Fibroblast of mammary gland (primary cell): ENCODE results near the gene AGBL2.
"Not testable (repeated sequence)": the region's sequence is repeated elsewhere in the genome, so short reads cannot be mapped to it uniquely, and the experiment has no call there.

Source experiments
- DNase-seq: peaks from one replicate; pipeline ENCODE4 v3.0.0-alpha.2; 2010; ENCODE audit warnings: low read depth
- H3K4me3 ChIP-seq: 2 replicates; pipeline ENCODE4 v1.5.1; 2011; ENCODE audit warnings: low read depth, mild to moderate bottlenecking, low read length, moderate library complexity; ENCODE audit not compliant: control insufficient read depth
- CTCF ChIP-seq: conservative IDR thresholded peaks from 2 replicates; pipeline ENCODE4 v1.5.1; 2011; ENCODE audit warnings: low read depth, low read length, inconsistent platforms; ENCODE audit not compliant: control insufficient read depth, insufficient read depth

AGBL2 gene

GRCh38 chr11:47669856-47670255 lies 45.3 kb downstream of the AGBL2 start:
- no peak for DNase-seq
- H3K4me3 ChIP-seq = no peak overlapping the region
- no peak for TF ChIP-seq CTCF

- H3K4me3 ChIP-seq = no peak overlapping the region
- no peak for DNase-seq
- no peak for TF ChIP-seq CTCF
Observed at GRCh38 chr11:47668665-47669064, 46.5 kb downstream of the AGBL2 start.

- TF ChIP-seq CTCF = no peak
Observed at GRCh38 chr11:47667555-47667954, 47.6 kb downstream of the AGBL2 start.

GRCh38 chr11:47667135-47667534 lies 48.0 kb downstream of the AGBL2 start:
- DNase-seq = no peak
- no peak overlapping the region for H3K4me3 ChIP-seq
- no peak for TF ChIP-seq CTCF

More at GRCh38 chr11:47667555-47667954, 47.6 kb downstream of the AGBL2 start:
- H3K4me3 ChIP-seq = no peak overlapping the region
- DNase-seq = no peak

- H3K4me3 ChIP-seq = not testable (repeated sequence)
- DNase-seq = peak; percentile 10
Observed at GRCh38 chr11:47664936-47665335, 50.2 kb downstream of the AGBL2 start.

GRCh38 chr11:47661245-47661644 lies 53.9 kb downstream of the AGBL2 start:
- TF ChIP-seq CTCF = no peak
- no peak for DNase-seq
- no peak overlapping the region for H3K4me3 ChIP-seq

- H3K4me3 ChIP-seq = no peak overlapping the region
- TF ChIP-seq CTCF = no peak
- DNase-seq = no peak
Observed at GRCh38 chr11:47659276-47659675, 55.9 kb downstream of the AGBL2 start.
